ENCODE measurements around the gene NPAS2. TPM values are rescaled to one million over a fixed set of nuclear protein-coding genes. Genes with fewer than 3 reads are reported as not detected.
A peak's percentile ranks its signal among the peaks of the same experiment; 100 is the strongest.

Gene NPAS2
- total RNA-seq, 1 experiment from 2014 or later: 38.3 TPM

- peak; percentile 50; the same call in 1 of the 2 replicates for TF ChIP-seq CTCF (conservative IDR thresholded peaks at IDR 0.05)
- TF ChIP-seq EZH2 (IDR thresholded peaks at IDR 0.05; ENCODE audit: low read depth): no peak
- ChIA-PET CTCF (interaction anchor here (0.7 to 1.3 kb wide), 2 partner anchors 84 to 350 kb away, joined by 3 to 7 read pairs; no protein-coding TSS in a partner anchor), POLR2A (ENCODE audit: unreplicated experiment) (interaction anchor here (0.5 to 0.7 kb wide), 2 partner anchors 20 to 38 kb away, joined by 3 to 4 read pairs; no protein-coding TSS in a partner anchor)
- intact Hi-C loops (cut with micrococcal nuclease; ENCODE audit: unreplicated experiment): loop anchor here (1.0 to 2.0 kb wide), 4 partner anchors 38 to 208 kb away; no protein-coding TSS in a partner anchor
- no peaks in the 10 kb centered on the region for H3K27me3 ChIP-seq (ENCODE audit: insufficient read depth, low read depth)
- peak overlapping the region; percentile 73 for H3K4me3 ChIP-seq
- peak overlapping the region; percentile 75 for H3K4me2 ChIP-seq
- peak overlapping the region; percentile 83 for H3K27ac ChIP-seq
- H3K79me2 ChIP-seq (ENCODE audit: low read depth): peaks cover 54% of the 10 kb centered on the region
- no peaks in the 10 kb centered on the region for H3K9me3 ChIP-seq (ENCODE audit: insufficient read depth, low read depth)
- H3K36me3 ChIP-seq (ENCODE audit: low read depth): peaks cover 15% of the 10 kb centered on the region; the same call in 1 of the 2 replicates
- no peaks in the 10 kb centered on the region for H3K9me2 ChIP-seq (ENCODE audit: insufficient read depth)
- TSS peak; percentile 64 for BruUV-seq (replicated peaks)
- peaks cover 24% of the 10 kb centered on the region for H3F3A ChIP-seq (ENCODE audit: insufficient read depth, low read depth)
- peak; percentile 55 to 76 for DNase-seq
- peaks cover 9% of the 10 kb centered on the region for H4K20me1 ChIP-seq (ENCODE audit: insufficient read depth)
- peaks cover 33% of the 10 kb centered on the region for H3K4me1 ChIP-seq (replicated peaks; ENCODE audit: insufficient read depth)
- peak overlapping the region; percentile 88 for H2AFZ ChIP-seq
These were observed 1.2 kb upstream of the NPAS2 start for GRCh38 chr2:100818606-100819369.

- H3K79me2 ChIP-seq (ENCODE audit: low read depth): peaks cover 68% of the 10 kb centered on the region
- intact Hi-C loops (cut with micrococcal nuclease; ENCODE audit: unreplicated experiment): loop anchor here (5.0 kb wide), 3 partner anchors 47 to 167 kb away; no protein-coding TSS in a partner anchor
- H3K27me3 ChIP-seq (ENCODE audit: insufficient read depth, low read depth): no peaks in the 10 kb centered on the region
- DNase-seq: no peak
- no peak overlapping the region; the same call in 1 of the 2 replicates for H2AFZ ChIP-seq
- H3K4me2 ChIP-seq: peak overlapping the region; percentile 97
- BruUV-seq (replicated peaks): no TSS peak
- POLR2A ChIA-PET (ENCODE audit: unreplicated experiment): no interaction called here
- no peaks in the 10 kb centered on the region for H3K9me3 ChIP-seq (ENCODE audit: insufficient read depth, low read depth)
- peak overlapping the region; percentile 69 for H3K4me3 ChIP-seq
- peak overlapping the region; percentile 69; the same call in 1 of the 2 replicates for H3K27ac ChIP-seq
- CTCF ChIA-PET: interaction anchor here (0.5 kb wide), 1 partner anchor 160 kb away, joined by 5 read pairs; no protein-coding TSS in a partner anchor
- peaks cover 15% of the 10 kb centered on the region; the same call in 1 of the 2 replicates for H3K36me3 ChIP-seq (ENCODE audit: low read depth)
- H3F3A ChIP-seq (ENCODE audit: insufficient read depth, low read depth): peaks cover 24% of the 10 kb centered on the region
- H3K4me1 ChIP-seq (replicated peaks; ENCODE audit: insufficient read depth): peaks cover 46% of the 10 kb centered on the region
- H4K20me1 ChIP-seq (ENCODE audit: insufficient read depth): peaks cover 14% of the 10 kb centered on the region
- TF ChIP-seq CTCF (conservative IDR thresholded peaks at IDR 0.05) (no peak), EZH2 (IDR thresholded peaks at IDR 0.05; ENCODE audit: low read depth) (no peak)
- H3K9me2 ChIP-seq (ENCODE audit: insufficient read depth): no peaks in the 10 kb centered on the region
These were observed 259 bp downstream of the NPAS2 start for GRCh38 chr2:100820273-100820522.

- peaks cover 18% of the 10 kb centered on the region; the same call in 1 of the 2 replicates for H3K36me3 ChIP-seq (ENCODE audit: low read depth)
- TF ChIP-seq CTCF (conservative IDR thresholded peaks at IDR 0.05) (no peak), EZH2 (IDR thresholded peaks at IDR 0.05; ENCODE audit: low read depth) (no peak)
- peak overlapping the region; percentile 62; the same call in 1 of the 2 replicates for H2AFZ ChIP-seq
- peak overlapping the region; percentile 97 for H3K4me2 ChIP-seq
- no peaks in the 10 kb centered on the region for H3K9me3 ChIP-seq (ENCODE audit: insufficient read depth, low read depth)
- peak overlapping the region; percentile 69 for H3K4me3 ChIP-seq
- H3K27me3 ChIP-seq (ENCODE audit: insufficient read depth, low read depth): no peaks in the 10 kb centered on the region
- peak overlapping the region; percentile 69 for H3K27ac ChIP-seq
- H3F3A ChIP-seq (ENCODE audit: insufficient read depth, low read depth): peaks cover 24% of the 10 kb centered on the region
- ChIA-PET CTCF (interaction anchor here (0.5 to 0.7 kb wide), 4 partner anchors 69 to 191 kb away, joined by 3 to 22 read pairs (median 7); no protein-coding TSS in a partner anchor), POLR2A (ENCODE audit: unreplicated experiment) (interaction anchor here (0.6 to 0.7 kb wide), 2 partner anchors 114 to 1483 kb away, joined by 3 to 18 read pairs; partner anchors contain the start of gene EIF5B)
- H4K20me1 ChIP-seq (ENCODE audit: insufficient read depth): peaks cover 17% of the 10 kb centered on the region
- peaks cover 73% of the 10 kb centered on the region for H3K79me2 ChIP-seq (ENCODE audit: low read depth)
- no TSS peak for BruUV-seq (replicated peaks)
- intact Hi-C loops (cut with micrococcal nuclease; ENCODE audit: unreplicated experiment): loop anchor here (5.0 kb wide), 3 partner anchors 47 to 167 kb away; no protein-coding TSS in a partner anchor
- peak in 1 of 2 experiments; percentile 57 for DNase-seq
- no peaks in the 10 kb centered on the region for H3K9me2 ChIP-seq (ENCODE audit: insufficient read depth)
- peaks cover 51% of the 10 kb centered on the region for H3K4me1 ChIP-seq (replicated peaks; ENCODE audit: insufficient read depth)
These were observed 750 bp downstream of the NPAS2 start for GRCh38 chr2:100820523-100821254.

All from PC-9 (cell line).